WTC11 (cell line): Measurements from ENCODE around the gene TUG1.

Source experiments
- AFF4 ChIP-seq: sonication (generic); formaldehyde crosslinking; IDR thresholded peaks from 2 replicates; pipeline ENCODE4 v1.8.1; 2023; ENCODE audit warnings: mild to moderate bottlenecking, missing genetic modification reagents, borderline replicate concordance
- NR2C2 ChIP-seq: sonication (generic); formaldehyde crosslinking; IDR thresholded peaks from 2 replicates; pipeline ENCODE4 v1.8.0; 2022; ENCODE audit warnings: mild to moderate bottlenecking, missing genetic modification reagents
- SP1 ChIP-seq: sonication (generic); formaldehyde crosslinking; conservative IDR thresholded peaks from 2 replicates; pipeline ENCODE4 v1.8.1; 2022; ENCODE audit warnings: missing genetic modification reagents
- ZBTB43 ChIP-seq: sonication (generic); formaldehyde crosslinking; IDR thresholded peaks from 2 replicates; pipeline ENCODE4 v1.8.1; 2023; ENCODE audit warnings: mild to moderate bottlenecking, missing genetic modification reagents
- TF ChIP-seq, protein P1 (sequence below): sonication (generic); formaldehyde crosslinking; IDR thresholded peaks from 2 replicates; pipeline ENCODE4 v1.8.1; 2022; ENCODE audit warnings: low read depth, missing genetic modification reagents, borderline replicate concordance

- no peak for TF ChIP-seq NR2C2 (CRISPR knock-in tag)
- TF ChIP-seq SP1 (CRISPR knock-in tag): no peak
- no peak for TF ChIP-seq AFF4 (CRISPR knock-in tag)
- no peak for TF ChIP-seq ZBTB43
- TF ChIP-seq, protein P1, sequence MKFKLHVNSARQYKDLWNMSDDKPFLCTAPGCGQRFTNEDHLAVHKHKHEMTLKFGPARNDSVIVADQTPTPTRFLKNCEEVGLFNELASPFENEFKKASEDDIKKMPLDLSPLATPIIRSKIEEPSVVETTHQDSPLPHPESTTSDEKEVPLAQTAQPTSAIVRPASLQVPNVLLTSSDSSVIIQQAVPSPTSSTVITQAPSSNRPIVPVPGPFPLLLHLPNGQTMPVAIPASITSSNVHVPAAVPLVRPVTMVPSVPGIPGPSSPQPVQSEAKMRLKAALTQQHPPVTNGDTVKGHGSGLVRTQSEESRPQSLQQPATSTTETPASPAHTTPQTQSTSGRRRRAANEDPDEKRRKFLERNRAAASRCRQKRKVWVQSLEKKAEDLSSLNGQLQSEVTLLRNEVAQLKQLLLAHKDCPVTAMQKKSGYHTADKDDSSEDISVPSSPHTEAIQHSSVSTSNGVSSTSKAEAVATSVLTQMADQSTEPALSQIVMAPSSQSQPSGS: no peak
These were observed 25.7 kb upstream of the TUG1 start for GRCh38 chr22:30943368-30943767.
